Pancreas (tissue), 10 donors: Measurements from ENCODE around the gene PTPRD. TPM values are rescaled to one million over a fixed set of nuclear protein-coding genes. Genes with fewer than 3 reads are reported as not detected.

ENCODE experiments used
- ATAC-seq, 4 donors: fragments of 200-7000 bp; cut with Tn5 transposase; one replicate each; pipeline versions ENCODE4 v1.8.0 to v1.9.1; 2020; ENCODE audit warnings: mild to moderate bottlenecking in 4 of 4, moderate library complexity in 4 of 4
- DNase-seq, 6 donors: peaks; one replicate each; pipeline ENCODE4 v3.0.0-alpha.2; 2020
- FAIRE-seq: peaks from 2 replicates; lab custom pipeline; 2012; peaks lifted over from hg19 to GRCh38; lab: Jason Lieb, UNC
- H3K27ac ChIP-seq, 4 donors: fragments of 200-600 bp; sonication (generic); 1 replicate in 3 of 4; 2 replicates in 1 of 4; pipeline versions ENCODE4 v1.5.0 to v1.8.0; 2020
- H3K27me3 ChIP-seq, 4 donors: fragments of 200-600 bp; one replicate each; pipeline ENCODE4 v1.8.0; 2021
- H3K36me3 ChIP-seq, 3 donors: fragments of 200-600 bp; sonication (generic) in 1 of 3; one replicate each; pipeline versions ENCODE4 v1.5.0 to v1.8.0; 2020 to 2021
- H3K4me1 ChIP-seq, 3 donors: fragments of 200-600 bp; one replicate each; pipeline ENCODE4 v1.8.0; 2021
- H3K4me3 ChIP-seq, 4 donors: fragments of 200-600 bp; sonication (generic) in 2 of 4; one replicate each; pipeline versions ENCODE4 v1.5.0 to v1.8.0; 2020 to 2021
- H3K9me3 ChIP-seq, 4 donors: fragments of 200-600 bp; one replicate each; pipeline ENCODE4 v1.8.0; 2021
- CTCF ChIP-seq, 4 donors: fragments of 200-600 bp; sonication (generic) in 3 of 4; IDR thresholded peaks; one replicate each; pipeline versions ENCODE4 v1.5.0 to v1.8.0; 2021; ENCODE audit warnings: antibody characterized with exemption in 4 of 4
- WGBS, 2 donors: extraction: QIAGEN DNeasy Blood & Tissue Kit; methylation state at CpG; one replicate each; pipeline ENCODE4 v1.1.7; 2013; 5-methylcytosine and 5-hydroxymethylcytosine counted together
- intact Hi-C, 3 donors: fragments of 100-400 bp; cut with DNase I; formaldehyde crosslinking; loops; one replicate each; pipeline versions ENCODE4 v1.11.1 to v1.14.2; 2022
- polyA plus RNA-seq, 2 donors: library from polyadenylated mRNA; stranded (reverse); fragments of 200-250 nt; gene quantifications; one replicate each; pipeline ENCODE4 v1.2.3, GENCODE V29; 2013
- total RNA-seq, 6 donors: library from RNA; stranded (reverse); fragmentation: NEBNext Ultra II Directional in 4 of 6; extraction: Animal tissue kit (Norgen Biotek cat#: 25700) in 4 of 6; gene quantifications; one replicate each; pipeline versions ENCODE4 v1.2.1 to v1.2.4, GENCODE V29; 2021 to 2023
- donor health status: healthy with polysubstance abuse.
- donor health status: DM: no; HTN: no; CAD: no; lungs with moderate emphysema.
- donor health status: DM: no; HTN: no; CAD: no.
- donor health status: control.
- donor health status: control.
- donor health status: Bipolar disorder and iron deficiency.
- donor health status: DM: yes; HTN: yes; CAD: no.
- donor health status: DM: no; HTN: no; CAD: no.
- donor health status: DM: no; HTN: no; CAD: no.
- donor health status: DM: yes; HTN: yes; CAD: no.

PTPRD gene
- total and polyA plus RNA-seq, 8 donors: 2.1 to 21.7 (median 5.1) TPM

DNA sequence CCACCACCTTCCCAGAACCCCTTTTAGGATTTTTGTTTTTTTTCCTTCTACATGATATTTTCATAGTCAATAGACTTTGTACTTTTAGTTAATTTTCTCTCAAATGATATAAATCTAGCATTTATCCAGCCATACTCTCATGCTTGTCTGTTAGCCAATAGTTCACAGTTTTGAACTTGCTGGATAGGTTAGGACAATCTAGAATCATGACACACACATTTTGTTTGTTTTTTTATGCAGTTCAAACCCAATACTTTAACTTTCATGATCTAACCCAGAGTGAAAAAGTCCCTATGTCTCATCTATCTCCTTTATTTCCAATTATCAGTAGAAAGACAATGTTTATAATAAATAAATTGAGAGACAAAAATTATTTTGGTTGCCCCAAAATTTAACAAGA lies 2303.5 kb downstream of the PTPRD start:
- TF ChIP-seq CTCF (IDR thresholded peaks at IDR 0.05): no peak
- intact Hi-C loops: no loop called here
- H3K36me3 ChIP-seq: no peaks in the 10 kb centered on the region
- no peaks in the 10 kb centered on the region for H3K27me3 ChIP-seq
- H3K27ac ChIP-seq: no peak overlapping the region
- H3K4me3 ChIP-seq: no peak overlapping the region
- DNase-seq (no peak), ATAC-seq (no peak), FAIRE-seq (no peak)
- peaks cover 0 to 6% (median 4%) of the 10 kb centered on the region in 3 donors for H3K4me1 ChIP-seq
- H3K9me3 ChIP-seq: no peaks in the 10 kb centered on the region

DNA sequence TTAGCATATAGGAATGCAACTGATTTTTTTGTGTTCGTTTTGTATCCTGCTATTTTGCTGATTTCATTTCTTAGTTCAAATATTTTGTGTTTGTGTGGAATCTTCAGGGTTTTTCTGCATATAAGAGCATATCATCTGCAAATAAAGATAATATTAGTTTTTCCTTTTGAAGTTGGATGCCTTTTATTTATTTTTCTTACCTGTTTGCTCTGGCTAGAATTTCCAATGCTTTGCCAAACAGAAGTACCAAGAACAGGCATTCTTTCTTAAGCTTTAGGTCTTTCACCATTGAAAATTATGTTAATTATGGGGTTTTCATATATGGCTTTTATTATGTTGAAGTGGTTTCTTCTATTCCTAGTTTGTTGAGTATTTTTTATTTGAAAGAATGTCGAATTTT lies 2308.1 kb downstream of the PTPRD start:
- Histone ChIP-seq H3K27ac (no peak overlapping the region), H3K9me3 (no peaks in the 10 kb centered on the region), H3K36me3 (no peaks in the 10 kb centered on the region), H3K4me3 (no peak overlapping the region), H3K4me1 (peaks cover 0 to 6% (median 5%) of the 10 kb centered on the region in 3 donors), H3K27me3 (no peaks in the 10 kb centered on the region)
- no peak for TF ChIP-seq CTCF (IDR thresholded peaks at IDR 0.05)
- DNase-seq (no peak), FAIRE-seq (no peak), ATAC-seq (peak in 2 of 4 donors; percentile 51 to 69)
- intact Hi-C loops: no loop called here
- WGBS, 2 donors: 43 to 46% methylated on average over 2 of the region's 2 CpGs

GRCh38 chr9:8301296-8301695 lies 2311.5 kb downstream of the PTPRD start:
- ATAC-seq: no peak
- no peak for FAIRE-seq
- H3K27me3 ChIP-seq: no peaks in the 10 kb centered on the region
- H3K4me3 ChIP-seq: no peak overlapping the region
- H3K36me3 ChIP-seq: no peaks in the 10 kb centered on the region
- intact Hi-C loops: no loop called here
- no peaks in the 10 kb centered on the region for H3K9me3 ChIP-seq
- DNase-seq: no peak
- peaks cover 0 to 6% (median 5%) of the 10 kb centered on the region in 3 donors for H3K4me1 ChIP-seq
- 81 to 88% methylated on average over 3 of the region's 3 CpGs for WGBS, 2 donors
- no peak for TF ChIP-seq CTCF (IDR thresholded peaks at IDR 0.05)
- no peak overlapping the region for H3K27ac ChIP-seq

DNA sequence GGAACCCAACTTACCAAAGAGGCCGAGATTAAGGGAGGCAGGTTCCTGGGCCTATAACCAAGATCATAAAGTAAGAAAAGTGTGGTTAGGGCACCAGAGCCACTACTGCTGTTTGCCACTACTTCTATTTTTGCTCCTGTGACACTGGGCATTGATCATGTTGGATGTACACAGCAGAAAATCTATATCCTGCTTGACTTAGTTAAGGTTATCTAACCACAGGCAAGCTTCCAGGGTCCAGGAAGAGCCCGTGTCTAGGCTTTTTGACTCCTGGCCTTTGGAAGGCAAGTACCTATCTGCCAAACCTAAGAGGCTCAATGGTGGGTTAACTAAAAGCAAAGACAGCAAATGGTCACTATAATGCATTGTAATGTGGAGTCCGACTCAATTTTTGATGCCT lies 2315.8 kb downstream of the PTPRD start:
- Histone ChIP-seq H3K4me3 (no peak overlapping the region), H3K4me1 (no peaks in the 10 kb centered on the region), H3K27ac (no peak overlapping the region), H3K27me3 (no peaks in the 10 kb centered on the region), H3K9me3 (no peaks in the 10 kb centered on the region), H3K36me3 (no peaks in the 10 kb centered on the region)
- WGBS, 2 donors: 67 to 73% methylated on average over 3 of the region's 3 CpGs
- ATAC-seq (no peak), DNase-seq (no peak), FAIRE-seq (no peak)
- no peak for TF ChIP-seq CTCF (IDR thresholded peaks at IDR 0.05)
- intact Hi-C loops: no loop called here

DNA sequence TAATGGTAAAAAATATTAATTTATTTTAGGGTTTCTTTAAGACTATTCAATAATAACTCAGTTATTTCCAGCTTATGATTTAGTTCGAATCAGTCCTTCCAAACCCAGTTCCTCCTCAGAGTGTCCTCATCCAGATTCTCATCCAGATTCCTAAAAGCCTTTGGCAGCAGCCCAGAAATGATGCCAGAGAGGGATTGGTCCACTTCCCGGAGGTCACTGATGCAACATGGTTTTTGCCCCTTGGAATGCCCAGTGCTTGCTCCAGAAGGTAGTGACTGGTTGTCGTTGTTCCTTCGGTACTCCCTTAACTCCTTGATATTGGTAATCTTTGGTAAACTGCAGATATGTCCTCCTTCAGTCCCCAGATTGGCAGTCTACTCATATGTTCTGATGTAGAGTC lies 2320.1 kb downstream of the PTPRD start:
- ATAC-seq (no peak), FAIRE-seq (no peak), DNase-seq (no peak)
- Histone ChIP-seq H3K4me1 (peaks cover 5 to 8% (median 5%) of the 10 kb centered on the region in 3 donors), H3K36me3 (no peaks in the 10 kb centered on the region), H3K27me3 (no peaks in the 10 kb centered on the region), H3K4me3 (no peak overlapping the region), H3K27ac (no peak overlapping the region), H3K9me3 (no peaks in the 10 kb centered on the region)
- TF ChIP-seq CTCF (IDR thresholded peaks at IDR 0.05): no peak
- WGBS, 2 donors: 66 to 76% methylated on average over 4 of the region's 4 CpGs
- intact Hi-C loops: no loop called here
